Testis (tissue), 3 donors: ENCODE results near the gene SLC41A1. TPM values are rescaled to one million over a fixed set of nuclear protein-coding genes. Genes with fewer than 3 reads are reported as not detected.

Experiments
- DNase-seq: peaks from one replicate; pipeline ENCODE4 v3.0.0-alpha.2; 2019
- H3K27ac ChIP-seq, 2 donors: fragments of 200-600 bp; sonication (generic); one replicate each; pipeline ENCODE4 v1.5.1; 2019
- H3K27me3 ChIP-seq: fragments of 200-600 bp; sonication (generic); one replicate; pipeline ENCODE4 v1.5.1; 2019
- H3K36me3 ChIP-seq: fragments of 200-600 bp; sonication (generic); one replicate; pipeline ENCODE4 v1.5.1; 2017; ENCODE audit warnings: low read depth; ENCODE audit errors: missing control alignments
- H3K4me1 ChIP-seq: fragments of 200-600 bp; sonication (generic); one replicate; pipeline ENCODE4 v1.5.1; 2019
- H3K4me3 ChIP-seq, 2 donors: fragments of 200-600 bp; sonication (generic); one replicate each; pipeline ENCODE4 v1.5.1; 2017 to 2019
- H3K9me3 ChIP-seq: fragments of 200-600 bp; sonication (generic); one replicate; pipeline ENCODE4 v1.5.1; 2017
- POLR2A ChIP-seq: fragments of 450-650 bp; IDR thresholded peaks from one replicate; pipeline ENCODE4 v1.6.1; 2017; ENCODE audit warnings: antibody characterized with exemption, mild to moderate bottlenecking, moderate library complexity
- WGBS, 2 donors: methylation state at CpG; one replicate each; pipeline ENCODE4 v1.1.5; 2018; 5-methylcytosine and 5-hydroxymethylcytosine counted together
- intact Hi-C: fragments of 100-400 bp; cut with DNase I; formaldehyde crosslinking; loops from one replicate; pipeline ENCODE4 v1.15.1; 2023; ENCODE audit warnings: low total_unique reads
- polyA plus RNA-seq: library from polyadenylated mRNA; stranded (reverse); fragments of 350-450 nt; fragmentation: Illumina TruSeq; extraction: RNeasy Lipid Tissue Mini Kit (QIAGEN cat#74804); gene quantifications from one replicate; pipeline ENCODE4 v1.2.3, GENCODE V29; 2014; ENCODE audit warnings: low read depth, low replicate concordance; ENCODE audit not compliant: insufficient read depth
- total RNA-seq, 2 donors: library from RNA; depleted of rRNA; stranded (reverse); fragments of >200 nt; gene quantifications; one replicate each; pipeline ENCODE4 v1.2.3, GENCODE V29; 2016
- TF ChIP-seq, protein P1 (sequence below), 3 experiments: fragments of 450-650 bp in 2 of 3; fragments of 200-600 bp in 1 of 3; sonication (generic) in 1 of 3; IDR thresholded peaks; one replicate each; pipeline ENCODE4 v1.5.1; 2016 to 2019; ENCODE audit warnings: antibody characterized with exemption in 3 of 3, mild to moderate bottlenecking in 2 of 3, moderate library complexity in 1 of 3

Gene SLC41A1
- total and polyA plus RNA-seq, 3 donors from 2014 or later: 94.7 to 137 (median 122) TPM

DNA sequence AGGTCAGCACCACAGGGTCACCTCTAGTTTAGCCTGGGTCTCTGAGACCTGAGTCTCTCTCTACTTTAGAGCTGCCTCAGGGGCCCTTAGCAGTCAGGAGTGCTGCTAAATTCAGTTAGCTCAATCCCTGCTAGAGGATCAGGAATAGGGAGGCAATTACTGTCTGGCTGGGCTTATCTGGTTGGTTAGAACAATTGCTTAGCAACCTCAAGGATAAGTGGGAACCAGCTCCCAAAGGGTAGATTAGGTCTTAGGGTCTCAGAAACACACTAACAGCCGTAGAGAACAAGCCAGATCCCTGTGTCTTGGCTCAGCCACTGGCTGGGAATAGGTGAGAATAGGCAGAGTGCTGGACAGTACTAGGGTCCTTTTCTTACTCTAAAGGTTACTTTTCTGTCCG is 29.2 kb upstream of the SLC41A1 start:
- no peaks in the 10 kb centered on the region for H3K36me3 ChIP-seq
- intact Hi-C loops: no loop called here
- WGBS, 2 donors: 55 to 66% methylated on average over 2 of the region's 2 CpGs

DNA sequence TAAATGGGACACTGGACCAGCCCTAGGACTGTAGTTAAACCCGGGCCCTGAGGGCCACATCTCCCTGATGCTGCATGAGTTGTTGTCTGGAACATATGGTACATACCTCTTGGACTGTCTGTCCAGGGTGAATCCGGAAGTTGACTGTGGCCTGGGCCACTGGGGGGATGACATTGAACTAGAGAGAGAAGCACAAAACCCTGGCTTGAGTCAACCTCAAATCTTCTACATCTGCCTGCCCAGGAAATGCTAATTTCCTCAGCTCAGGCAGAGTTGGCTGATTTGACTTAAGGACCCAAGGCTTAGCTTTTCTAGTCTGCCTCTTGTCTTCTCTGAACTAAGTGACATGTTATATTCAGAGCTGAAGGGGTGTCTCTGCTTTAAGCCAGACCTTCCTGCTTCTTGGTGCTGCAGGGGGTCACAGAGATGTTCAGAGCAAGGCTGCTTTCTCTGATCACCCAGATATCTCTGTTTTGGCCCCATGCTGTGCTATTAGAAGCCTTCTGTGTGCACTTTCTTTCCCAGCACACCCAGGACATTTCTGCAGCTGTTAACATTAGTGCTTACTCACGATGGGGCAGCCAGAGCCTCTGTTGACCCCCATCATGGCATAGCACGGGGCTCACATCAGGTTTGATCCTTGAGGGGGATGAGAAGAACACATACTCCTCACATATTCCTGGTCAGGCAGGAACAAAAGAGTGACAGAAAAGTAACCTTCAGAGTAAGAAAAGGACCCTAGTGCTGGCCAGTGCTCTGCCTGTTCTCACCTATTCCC is 27.3 kb upstream of the SLC41A1 start:
- DNase-seq: no peak
- Histone ChIP-seq H3K4me3 (no peak overlapping the region), H3K9me3 (no peaks in the 10 kb centered on the region), H3K36me3 (no peaks in the 10 kb centered on the region), H3K4me1 (peaks cover 24% of the 10 kb centered on the region), H3K27me3 (no peaks in the 10 kb centered on the region), H3K27ac (no peak overlapping the region)
- 67 to 83% methylated on average over 3 to 4 of the region's 4 CpGs for WGBS, 2 donors
- TF ChIP-seq, protein P1, sequence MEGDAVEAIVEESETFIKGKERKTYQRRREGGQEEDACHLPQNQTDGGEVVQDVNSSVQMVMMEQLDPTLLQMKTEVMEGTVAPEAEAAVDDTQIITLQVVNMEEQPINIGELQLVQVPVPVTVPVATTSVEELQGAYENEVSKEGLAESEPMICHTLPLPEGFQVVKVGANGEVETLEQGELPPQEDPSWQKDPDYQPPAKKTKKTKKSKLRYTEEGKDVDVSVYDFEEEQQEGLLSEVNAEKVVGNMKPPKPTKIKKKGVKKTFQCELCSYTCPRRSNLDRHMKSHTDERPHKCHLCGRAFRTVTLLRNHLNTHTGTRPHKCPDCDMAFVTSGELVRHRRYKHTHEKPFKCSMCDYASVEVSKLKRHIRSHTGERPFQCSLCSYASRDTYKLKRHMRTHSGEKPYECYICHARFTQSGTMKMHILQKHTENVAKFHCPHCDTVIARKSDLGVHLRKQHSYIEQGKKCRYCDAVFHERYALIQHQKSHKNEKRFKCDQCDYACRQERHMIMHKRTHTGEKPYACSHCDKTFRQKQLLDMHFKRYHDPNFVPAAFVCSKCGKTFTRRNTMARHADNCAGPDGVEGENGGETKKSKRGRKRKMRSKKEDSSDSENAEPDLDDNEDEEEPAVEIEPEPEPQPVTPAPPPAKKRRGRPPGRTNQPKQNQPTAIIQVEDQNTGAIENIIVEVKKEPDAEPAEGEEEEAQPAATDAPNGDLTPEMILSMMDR (IDR thresholded peaks at IDR 0.05): no peak
- TF ChIP-seq POLR2A: no peak
- intact Hi-C loops: no loop called here

More for the DNA sequence above, 29.2 kb upstream of the SLC41A1 start:
- H3K4me3 ChIP-seq: no peak overlapping the region
- no peaks in the 10 kb centered on the region for H3K9me3 ChIP-seq
- peak overlapping the region in 1 of 2 donors; percentile 44 for H3K27ac ChIP-seq
- DNase-seq: no peak
- no peaks in the 10 kb centered on the region for H3K27me3 ChIP-seq
- H3K4me1 ChIP-seq: peaks cover 22% of the 10 kb centered on the region
- TF ChIP-seq, protein P1 (IDR thresholded peaks at IDR 0.05): no peak
- no peak for TF ChIP-seq POLR2A

DNA sequence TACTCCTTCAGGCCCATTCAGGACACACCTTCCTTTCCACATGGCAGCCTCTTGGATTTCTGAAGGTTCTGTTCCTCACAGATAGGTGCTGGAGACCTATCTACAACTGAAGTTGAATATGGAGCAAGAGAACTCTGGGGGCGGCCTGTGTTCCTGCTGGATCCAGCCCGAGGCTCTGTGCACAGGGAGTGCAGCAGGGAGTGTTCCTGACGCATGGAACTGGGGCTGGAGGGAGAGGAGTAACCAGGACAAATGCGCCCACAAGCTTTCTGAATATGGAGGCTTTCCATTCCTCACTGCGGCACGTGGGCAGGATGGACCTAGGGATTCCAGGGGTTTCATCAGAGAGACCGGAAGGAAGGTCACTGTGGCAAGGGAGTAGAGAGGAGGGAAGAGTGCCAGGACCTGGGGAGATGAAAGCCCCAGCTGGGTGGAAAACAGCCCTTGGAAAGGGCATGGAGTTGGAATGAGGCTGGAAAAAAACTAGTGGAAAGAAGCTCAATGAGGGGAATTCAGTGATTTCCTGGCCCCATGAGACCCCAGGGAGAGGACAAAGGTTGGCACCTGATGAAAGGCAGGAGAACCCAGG is 24.5 kb upstream of the SLC41A1 start:
- Histone ChIP-seq H3K4me1 (peaks cover 19% of the 10 kb centered on the region), H3K27me3 (no peaks in the 10 kb centered on the region), H3K9me3 (no peaks in the 10 kb centered on the region), H3K36me3 (no peaks in the 10 kb centered on the region), H3K4me3 (no peak overlapping the region), H3K27ac (no peak overlapping the region)
- DNase-seq: peak; percentile 34
- WGBS, 2 donors: 66 to 74% methylated on average over 7 of the region's 7 CpGs
- intact Hi-C loops: no loop called here
- TF ChIP-seq, protein P1 (IDR thresholded peaks at IDR 0.05): no peak
- no peak for TF ChIP-seq POLR2A

DNA sequence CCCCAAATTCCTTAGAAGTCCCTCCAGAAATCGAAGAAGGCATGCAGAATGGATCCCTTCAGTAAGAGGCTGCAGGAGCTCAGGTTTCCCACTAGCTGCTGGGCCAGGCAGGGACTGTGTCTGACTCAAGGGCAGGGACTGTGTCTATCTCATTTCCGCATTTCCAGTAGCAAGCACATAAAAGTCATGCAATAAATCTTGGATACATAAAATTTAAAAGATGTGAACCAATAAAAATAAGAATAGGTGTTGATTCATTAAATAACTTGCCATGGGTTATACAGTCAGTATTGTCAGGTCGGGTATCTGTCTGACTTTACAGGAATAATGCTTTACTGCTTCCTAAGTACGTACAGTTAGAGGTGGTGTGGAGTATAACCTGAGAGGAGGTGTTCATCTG is 21.8 kb upstream of the SLC41A1 start:
- TF ChIP-seq, protein P1 (IDR thresholded peaks at IDR 0.05): no peak
- TF ChIP-seq POLR2A: no peak
- Histone ChIP-seq H3K27me3 (no peaks in the 10 kb centered on the region), H3K9me3 (no peaks in the 10 kb centered on the region), H3K4me1 (peaks cover 5% of the 10 kb centered on the region), H3K27ac (no peak overlapping the region), H3K4me3 (no peak overlapping the region), H3K36me3 (no peaks in the 10 kb centered on the region)
- intact Hi-C loops: no loop called here
- DNase-seq: no peak
- WGBS, 2 donors: 78 to 85% methylated on average over 4 of the region's 4 CpGs
